HG02943 (cell line): ENCODE measurements around the gene SPART.
A peak's percentile ranks its signal among the peaks of the same experiment; 100 is the strongest.
"Not testable (repeated sequence)": the region's sequence is repeated elsewhere in the genome, so short reads cannot be mapped to it uniquely, and the experiment has no call there.

Experiments used
- ATAC-seq: cut with Tn5 transposase; IDR thresholded peaks from one replicate; pipeline ENCODE4 v1.9.1; 2021; ENCODE audit warnings: mild to moderate bottlenecking, low read depth, moderate library complexity; ENCODE audit not compliant: unreplicated experiment

The SPART gene

DNA sequence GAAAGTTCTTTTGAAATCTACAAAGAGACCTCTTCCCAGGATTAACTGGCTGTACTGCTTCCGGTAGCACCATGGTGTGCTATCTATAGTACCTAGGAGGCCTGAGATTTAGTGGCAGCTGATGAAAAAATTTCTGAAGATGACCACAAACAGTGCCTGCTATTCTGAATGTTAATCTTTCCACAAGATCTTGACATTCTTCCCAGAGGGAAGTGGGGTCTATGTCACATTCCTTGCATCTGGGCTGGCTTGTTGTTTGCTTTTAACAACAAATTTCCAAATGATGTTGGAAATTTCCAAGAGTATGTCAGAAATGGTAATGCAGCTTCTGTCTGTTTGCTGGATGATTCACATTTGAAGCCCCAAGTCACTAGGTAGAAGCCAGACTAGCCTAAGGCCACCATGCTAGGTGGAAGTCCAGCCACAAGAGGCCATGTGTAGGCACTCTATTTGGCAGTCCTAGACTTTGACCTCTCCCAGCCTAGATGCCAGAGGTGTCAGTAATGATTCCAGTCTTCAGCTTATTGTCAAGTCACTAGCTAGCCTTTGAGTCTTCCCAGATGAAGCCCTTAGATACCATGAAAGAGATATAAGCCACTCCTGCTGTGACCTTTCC lies 22.1 kb downstream of the SPART start:
- ATAC-seq, result no peak

DNA sequence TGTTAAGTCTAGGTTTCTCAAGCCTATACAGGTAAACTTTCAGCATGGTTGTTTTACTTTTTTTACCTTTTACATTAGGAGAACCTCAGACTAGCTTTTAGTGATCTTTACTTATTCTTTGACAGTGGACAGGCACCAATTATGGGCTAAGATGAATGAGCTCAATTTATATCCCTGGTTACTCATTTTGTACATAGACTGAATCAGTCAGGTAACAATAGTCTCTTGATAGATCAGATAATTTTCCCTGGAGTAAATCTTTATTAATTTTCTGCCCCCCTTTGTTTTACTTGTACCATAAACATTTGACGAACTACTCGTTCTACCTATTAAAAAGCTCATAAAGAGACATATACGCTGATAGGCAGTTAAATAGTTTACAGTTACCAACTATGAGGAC lies 22.8 kb downstream of the SPART start:
- ATAC-seq, result no peak

DNA sequence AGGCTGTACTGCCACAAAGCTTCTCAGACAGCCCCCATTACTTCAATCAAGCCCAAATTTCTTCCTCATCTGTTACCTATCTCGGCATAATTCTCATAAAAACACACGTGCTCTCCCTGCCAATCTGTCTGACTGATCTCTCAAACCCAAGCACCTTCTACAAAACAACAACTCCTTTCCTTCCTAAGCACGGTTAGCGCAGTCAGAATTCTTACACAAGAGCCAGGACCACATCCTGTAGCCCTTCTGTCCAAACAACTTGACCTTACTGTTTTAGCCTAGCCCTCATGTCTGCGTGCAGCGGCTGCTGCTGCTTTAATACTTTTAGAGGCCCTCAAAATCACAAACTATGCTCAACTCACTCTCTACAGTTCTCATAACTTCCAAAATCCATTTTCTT lies 26.4 kb downstream of the SPART start:
- ATAC-seq, result not testable (repeated sequence)

DNA sequence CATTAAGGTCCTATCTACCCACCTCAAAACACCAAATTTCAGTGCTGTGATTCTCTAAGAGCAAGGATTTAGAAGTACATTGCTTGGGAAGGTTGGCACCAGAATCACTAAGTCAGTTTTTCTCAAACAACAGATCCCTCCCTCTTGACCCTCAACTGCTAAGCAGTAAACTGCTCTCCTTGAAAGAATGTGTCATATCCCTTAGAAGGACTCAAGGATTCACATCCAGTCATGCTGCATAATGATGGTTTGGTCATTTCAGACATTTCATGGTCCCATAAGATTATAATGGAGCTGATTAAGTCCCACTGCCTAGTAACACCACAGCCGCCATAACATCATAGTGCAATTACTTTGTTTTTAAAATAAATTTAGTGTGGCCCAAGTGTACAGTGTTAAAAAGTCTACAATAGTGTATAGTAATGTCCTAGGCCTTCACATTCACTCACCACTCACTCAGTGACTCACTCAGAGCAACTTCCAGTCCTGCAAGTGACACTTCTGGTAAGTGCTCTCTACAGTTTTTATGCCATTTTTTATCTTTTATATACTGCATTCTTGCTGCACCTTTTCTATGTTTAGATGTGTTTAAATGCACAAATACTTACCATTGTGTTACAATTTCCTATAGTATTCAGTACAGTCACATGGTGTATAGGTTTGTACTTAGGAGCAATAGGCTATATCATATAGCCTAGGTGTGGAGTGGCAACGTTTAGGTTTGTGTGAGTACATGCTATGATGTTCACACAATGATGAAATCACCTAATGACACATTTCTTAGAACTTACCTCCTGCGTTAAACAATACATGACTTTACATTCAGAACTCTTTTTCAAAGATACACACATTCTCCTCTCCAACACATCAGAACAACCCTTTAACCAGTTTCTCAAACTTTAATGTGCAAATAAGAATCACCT lies 32.9 kb downstream of the SPART start:
- ATAC-seq, result no peak

DNA sequence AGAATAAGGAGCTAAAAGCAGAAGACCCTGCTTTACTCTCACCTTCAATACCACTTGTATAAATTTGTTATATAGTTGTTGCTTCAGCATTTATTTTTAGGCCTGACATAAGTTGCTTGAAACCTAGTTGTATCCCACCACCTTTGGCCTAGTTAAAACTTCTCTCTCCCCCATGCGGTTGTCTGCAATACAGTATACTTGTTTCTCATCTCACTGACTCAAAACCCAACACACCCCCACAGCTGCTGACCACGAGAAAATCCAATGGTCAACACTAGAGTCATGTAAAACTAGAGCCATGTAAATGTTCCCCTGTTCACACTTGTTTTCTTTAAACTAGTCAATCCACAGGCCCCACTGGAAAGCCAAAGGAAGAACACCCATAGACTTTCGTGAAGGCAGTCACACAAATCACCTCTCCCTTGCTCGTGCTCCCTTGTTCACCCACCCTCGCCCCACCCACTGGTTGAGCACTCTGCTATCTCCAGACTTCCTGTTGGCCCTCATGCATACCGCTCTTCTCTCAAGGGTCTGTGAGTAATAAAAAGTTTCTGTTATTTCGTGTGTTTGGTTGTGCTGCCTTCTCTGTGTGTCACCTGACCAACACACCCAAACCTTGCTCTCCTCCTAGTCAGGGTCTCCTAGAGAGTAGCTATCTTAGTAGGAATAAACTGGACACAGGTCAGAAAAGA lies 35.6 kb downstream of the SPART start:
- no peak for ATAC-seq

DNA sequence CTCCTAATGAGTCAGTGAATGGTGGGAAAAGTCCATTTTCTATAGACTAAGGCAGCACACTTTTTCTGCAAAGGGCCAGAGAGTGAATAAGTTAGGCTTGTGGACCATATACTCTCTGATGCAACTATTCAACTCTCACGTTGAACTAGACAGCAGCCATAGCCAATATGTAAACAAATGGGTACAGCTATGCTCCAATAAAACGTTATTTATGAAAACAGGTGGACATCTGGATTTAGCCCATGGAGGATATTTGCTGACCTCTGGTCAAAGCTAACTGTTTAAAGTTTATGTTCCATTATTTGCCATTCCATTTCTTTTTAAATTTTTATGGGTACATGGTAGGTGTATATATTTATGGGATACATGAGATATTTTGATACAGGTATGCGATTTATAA lies 43.9 kb downstream of the SPART start:
- no peak for ATAC-seq

DNA sequence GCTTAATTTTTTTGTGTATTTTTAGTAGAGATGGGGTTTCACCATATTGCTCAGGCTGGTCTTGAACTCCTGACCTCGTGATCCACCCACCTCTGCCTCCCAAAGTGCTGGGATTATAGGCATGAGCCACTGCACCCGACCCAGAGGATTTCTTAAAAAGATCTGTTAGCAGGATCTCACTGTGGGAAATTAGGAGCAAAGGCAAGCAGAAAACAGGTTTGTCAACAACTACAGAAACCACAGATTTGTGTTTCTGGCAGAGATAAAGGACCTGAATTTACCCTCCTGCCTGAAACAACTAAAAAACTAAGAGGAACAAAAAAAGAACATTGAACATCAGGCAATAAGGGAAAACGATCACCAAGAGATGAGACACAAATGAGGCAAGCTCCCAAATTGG lies 46.7 kb downstream of the SPART start:
- not testable (repeated sequence) for ATAC-seq

- ATAC-seq, result no peak
Measured at GRCh38 chr13:36298535-36299068, 47.6 kb downstream of the SPART start.

GRCh38 chr13:36297366-36298338 lies 48.5 kb downstream of the SPART start, which contains the start of gene CCDC169:
TSS of gene CCDC169 (minus strand) at chr13:36297814. CDS start at chr13:36297719, 95 bp downstream.
- ATAC-seq, result peak; percentile 60

DNA sequence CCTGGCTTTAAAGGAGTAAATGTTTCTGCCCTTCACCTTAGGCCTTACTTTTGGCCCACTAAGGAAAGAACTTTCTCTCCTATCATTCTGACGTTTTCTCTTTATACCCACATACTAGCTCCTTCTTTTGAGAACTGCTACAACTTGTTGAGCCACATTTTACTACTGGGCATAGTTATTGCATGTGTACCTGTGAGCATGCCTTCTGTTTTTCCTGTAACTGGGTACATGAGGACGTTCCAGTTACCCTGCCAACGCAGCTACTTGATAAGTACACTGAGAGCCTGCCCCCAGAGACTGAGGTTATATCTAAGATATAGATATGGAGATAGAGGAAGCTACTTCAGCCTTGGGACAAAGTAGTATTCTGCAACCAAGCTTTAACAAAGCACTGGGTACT lies 52.1 kb downstream of the SPART start:
- ATAC-seq, result no peak

GRCh38 chr13:36293497-36293896 lies 52.7 kb downstream of the SPART start:
- no peak for ATAC-seq

GRCh38 chr13:36288794-36289391 lies 57.3 kb downstream of the SPART start:
- ATAC-seq, result no peak

DNA sequence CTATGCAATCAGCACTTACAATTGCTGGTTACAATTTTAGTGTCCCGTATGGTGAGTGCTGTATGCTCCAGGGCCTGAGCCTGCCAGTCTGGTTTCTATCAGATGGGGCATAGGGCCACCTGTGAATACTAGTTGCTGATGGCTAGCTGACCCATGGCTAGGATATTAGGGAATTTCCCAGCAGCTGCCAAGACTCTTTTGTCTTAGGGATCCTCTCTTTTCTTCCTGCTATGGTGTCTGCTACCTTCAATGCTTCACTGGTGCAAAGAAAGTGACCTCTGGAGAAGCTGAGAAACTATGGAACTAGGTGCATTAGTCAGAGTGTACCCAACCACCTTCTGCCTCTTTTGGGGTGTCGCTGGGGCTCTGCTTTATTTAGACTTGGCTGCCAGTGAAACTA lies 60.2 kb downstream of the SPART start:
- ATAC-seq, result no peak

GRCh38 chr13:36282821-36283432 lies 63.3 kb downstream of the SPART start:
- ATAC-seq, result no peak

DNA sequence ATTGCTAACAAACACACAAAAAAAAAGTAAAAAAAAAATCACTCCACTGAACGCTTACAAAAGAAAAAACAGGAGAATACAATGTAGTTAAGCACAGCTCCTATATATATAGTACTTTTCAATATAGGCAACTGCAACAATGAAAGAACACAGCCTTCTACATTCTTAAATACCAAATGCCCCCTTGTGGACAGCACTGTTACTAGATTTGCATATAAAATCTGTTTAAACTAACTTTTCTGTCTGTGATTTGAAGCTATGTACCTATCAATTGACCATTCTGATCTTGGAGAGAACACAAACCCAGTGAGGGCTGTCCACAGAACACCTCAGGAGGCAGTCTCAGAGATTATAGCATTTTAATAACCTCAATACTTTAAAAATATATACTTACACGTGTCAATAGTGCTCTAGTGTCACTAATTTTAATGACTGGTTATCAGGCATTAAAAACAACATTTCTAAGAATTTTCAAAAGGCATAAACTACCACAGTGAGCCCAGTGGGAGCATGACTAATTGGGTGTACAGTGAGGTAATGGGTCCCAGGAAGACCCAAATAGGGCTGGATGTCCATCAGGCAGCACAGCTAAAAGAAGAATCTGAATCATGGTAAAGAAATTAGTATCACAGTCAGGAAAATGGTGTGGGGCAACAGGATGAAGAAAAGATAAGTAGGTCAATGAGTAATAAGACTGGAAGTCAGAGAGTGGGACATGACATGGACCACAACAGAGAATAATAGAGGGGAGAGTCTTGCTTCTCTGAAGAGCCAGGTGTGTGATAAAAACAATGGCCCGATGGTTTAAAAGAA lies 70.8 kb downstream of the SPART start:
- no peak for ATAC-seq

DNA sequence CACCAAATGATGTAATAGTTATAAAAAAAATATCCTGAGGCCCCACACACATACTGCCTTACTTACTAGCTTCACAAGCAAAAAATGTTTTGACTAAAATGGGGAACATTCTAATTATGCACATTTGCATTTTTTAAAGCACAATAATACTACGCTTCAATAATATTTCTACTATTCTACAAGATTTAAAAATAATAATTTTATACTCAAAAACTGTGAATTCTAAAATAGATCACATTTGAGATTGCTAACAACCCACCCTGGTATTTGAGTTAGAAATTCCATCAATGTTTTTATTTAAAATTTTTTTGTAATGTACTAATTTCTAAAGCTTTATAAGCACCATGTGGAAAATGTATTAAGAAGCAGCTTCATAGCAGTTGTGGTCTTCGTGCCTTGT lies 72.8 kb downstream of the SPART start:
- no peak for ATAC-seq

- no peak for ATAC-seq
Measured at GRCh38 chr13:36261976-36262375, 84.2 kb downstream of the SPART start.

GRCh38 chr13:36261011-36261410 lies 85.2 kb downstream of the SPART start:
- ATAC-seq, result no peak
